ENCODE results near the gene APOBR. TPM values are rescaled to one million over a fixed set of nuclear protein-coding genes. Genes with fewer than 3 reads are reported as not detected.

APOBR gene
- total and polyA plus RNA-seq, 9 of the 15 experiments (the other 6 are each of a cell fraction or from before 2014, with no cell fraction given), result 0.08 to 6.1 (median 2.8) TPM; not detected in 1

- no peak for TF ChIP-seq ZNF318 (IDR thresholded peaks at IDR 0.05; ENCODE audit: borderline replicate concordance in 1 of 2, low read depth in 1 of 2)
- peak; percentile 50; the same call in 1 of the 2 replicates for TF ChIP-seq ESRRA (IDR thresholded peaks at IDR 0.05; ENCODE audit: borderline replicate concordance, low read depth)
- no peak for TF ChIP-seq ZNF75A (CRISPR knock-in tag; IDR thresholded peaks at IDR 0.05)
- no peak for TF ChIP-seq HOMEZ (CRISPR knock-in tag; IDR thresholded peaks at IDR 0.05)
- no peak for TF ChIP-seq BCOR (IDR thresholded peaks at IDR 0.05)
- no peak for TF ChIP-seq CREB3 (tag; conservative IDR thresholded peaks at IDR 0.05; ENCODE audit: low read depth)
- no peak for TF ChIP-seq ZNF644 (tag; IDR thresholded peaks at IDR 0.05; ENCODE audit: low read depth)
- TF ChIP-seq SMARCA4 (IDR thresholded peaks at IDR 0.05), result peak; percentile 13; the same call in 1 of the 2 replicates
- TF ChIP-seq PML (IDR thresholded peaks at IDR 0.05; ENCODE audit: low read length), result no peak
- no peak for TF ChIP-seq NFRKB (IDR thresholded peaks at IDR 0.05; ENCODE audit: low read depth)
- TF ChIP-seq TARDBP (IDR thresholded peaks at IDR 0.05), result no peak
- TF ChIP-seq UBTF (IDR thresholded peaks at IDR 0.05; ENCODE audit: borderline replicate concordance in 1 of 2, low read depth in 2 of 2, low read length in 2 of 2), result peak in 1 of 2 experiments; percentile 41; a peak in 1 of 4 replicates
- 0 out of 2 replicates have a peak, but pooled peaks have one; percentile 17 for TF ChIP-seq EP300 (IDR thresholded peaks at IDR 0.05; ENCODE audit: low read length)
- TF ChIP-seq IRF2 (CRISPR knock-in tag; IDR thresholded peaks at IDR 0.05), result no peak
These were observed 3.0 kb upstream of the APOBR start (continued) for GRCh38 chr16:28491230-28491969.
